Breast epithelium (tissue), 3 donors: ENCODE measurements around the gene MFSD6.

Source experiments
- POLR2A ChIP-seq: fragments of 450-650 bp; IDR thresholded peaks from one replicate; pipeline ENCODE4 v1.6.1; 2016; ENCODE audit warnings: antibody characterized with exemption, mild to moderate bottlenecking, moderate library complexity
- POLR2AphosphoS5 ChIP-seq, 3 donors: sonication (generic); formaldehyde crosslinking; IDR thresholded peaks; one replicate each; pipeline ENCODE4 v1.6.1; 2017; ENCODE audit warnings: antibody characterized with exemption in 3 of 3
- TF ChIP-seq, protein P1 (sequence below), 3 donors: fragments of 450-650 bp; IDR thresholded peaks; one replicate each; pipeline ENCODE4 v1.5.1; 2016 to 2017; ENCODE audit warnings: antibody characterized with exemption in 3 of 3, mild to moderate bottlenecking in 3 of 3, moderate library complexity in 3 of 3

DNA sequence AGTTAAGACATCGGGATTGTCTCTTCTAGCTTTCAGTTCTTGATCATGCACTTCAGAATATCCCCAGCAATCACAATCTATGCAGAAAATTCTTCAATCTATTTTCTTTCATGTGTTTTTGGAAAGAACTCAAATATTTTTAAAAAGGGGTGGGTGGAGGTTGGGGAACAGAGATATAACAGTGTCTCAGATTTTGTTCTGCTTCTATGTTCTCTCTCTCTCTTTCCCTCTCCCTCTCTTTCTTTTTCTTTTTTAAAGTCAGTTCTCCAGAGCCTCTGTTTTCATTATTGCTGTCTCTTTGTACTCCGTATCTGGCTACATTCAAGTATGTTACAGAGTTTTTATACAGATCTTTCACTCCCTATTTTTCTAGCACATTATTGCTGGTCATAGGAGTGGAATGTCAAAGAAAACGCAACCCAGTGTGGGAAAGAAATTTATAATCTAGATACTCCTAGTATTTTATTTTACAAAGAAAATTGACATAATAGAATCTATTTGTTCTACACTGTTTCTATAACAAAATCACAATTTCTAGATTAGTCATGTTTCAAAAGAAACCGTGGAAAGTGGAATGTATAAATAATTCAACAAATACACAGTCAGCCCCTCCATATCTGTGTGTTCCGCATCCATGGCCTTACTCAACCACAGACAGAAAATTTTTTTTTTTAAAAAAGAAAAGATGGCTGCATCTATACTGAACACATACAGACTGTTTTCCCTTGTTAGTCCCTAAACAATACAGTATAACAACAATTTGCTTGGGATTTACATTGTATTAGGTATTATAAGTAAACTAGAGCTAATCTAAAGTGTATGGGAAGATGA, 137.6 kb downstream of the MFSD6 start:
- TF ChIP-seq POLR2A: no peak
- TF ChIP-seq, protein P1, sequence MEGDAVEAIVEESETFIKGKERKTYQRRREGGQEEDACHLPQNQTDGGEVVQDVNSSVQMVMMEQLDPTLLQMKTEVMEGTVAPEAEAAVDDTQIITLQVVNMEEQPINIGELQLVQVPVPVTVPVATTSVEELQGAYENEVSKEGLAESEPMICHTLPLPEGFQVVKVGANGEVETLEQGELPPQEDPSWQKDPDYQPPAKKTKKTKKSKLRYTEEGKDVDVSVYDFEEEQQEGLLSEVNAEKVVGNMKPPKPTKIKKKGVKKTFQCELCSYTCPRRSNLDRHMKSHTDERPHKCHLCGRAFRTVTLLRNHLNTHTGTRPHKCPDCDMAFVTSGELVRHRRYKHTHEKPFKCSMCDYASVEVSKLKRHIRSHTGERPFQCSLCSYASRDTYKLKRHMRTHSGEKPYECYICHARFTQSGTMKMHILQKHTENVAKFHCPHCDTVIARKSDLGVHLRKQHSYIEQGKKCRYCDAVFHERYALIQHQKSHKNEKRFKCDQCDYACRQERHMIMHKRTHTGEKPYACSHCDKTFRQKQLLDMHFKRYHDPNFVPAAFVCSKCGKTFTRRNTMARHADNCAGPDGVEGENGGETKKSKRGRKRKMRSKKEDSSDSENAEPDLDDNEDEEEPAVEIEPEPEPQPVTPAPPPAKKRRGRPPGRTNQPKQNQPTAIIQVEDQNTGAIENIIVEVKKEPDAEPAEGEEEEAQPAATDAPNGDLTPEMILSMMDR (IDR thresholded peaks at IDR 0.05): no peak
- TF ChIP-seq POLR2AphosphoS5 (IDR thresholded peaks at IDR 0.05): no peak
